ENCODE data around the gene GPR68.
A peak's percentile ranks its signal among the peaks of the same experiment; 100 is the strongest.
"Not testable (repeated sequence)": the region's sequence is repeated elsewhere in the genome, so short reads cannot be mapped to it uniquely, and the experiment has no call there.

GPR68 gene

GRCh38 chr14:91273273-91273884 lies 28.9 kb upstream of the GPR68 start:
- no peak for DNase-seq

- peak in 19 of 56 donors; percentile 13 to 66 (median 31) for DNase-seq
Measured at GRCh38 chr14:91272341-91273272, 28.1 kb upstream of the GPR68 start.

GRCh38 chr14:91271639-91272038 lies 27.1 kb upstream of the GPR68 start:
- DNase-seq, result no peak

- no peak for DNase-seq
Measured at GRCh38 chr14:91270619-91271018, 26.1 kb upstream of the GPR68 start.

- no peak for DNase-seq
Measured at GRCh38 chr14:91270188-91270587, 25.7 kb upstream of the GPR68 start.

GRCh38 chr14:91269076-91269991 lies 24.8 kb upstream of the GPR68 start:
- DNase-seq, result peak in 11 of 56 donors; percentile 16 to 45 (median 32)

GRCh38 chr14:91267965-91268437 lies 23.5 kb upstream of the GPR68 start:
- DNase-seq, result no peak

- DNase-seq, result not testable (repeated sequence)
Measured at GRCh38 chr14:91266276-91266675, 21.8 kb upstream of the GPR68 start.

- DNase-seq, result no peak
Measured at GRCh38 chr14:91265404-91265803, 20.9 kb upstream of the GPR68 start.

- DNase-seq, result no peak
Measured at GRCh38 chr14:91264151-91265150, 19.9 kb upstream of the GPR68 start.

GRCh38 chr14:91263329-91263728 lies 18.8 kb upstream of the GPR68 start:
- DNase-seq, result no peak

GRCh38 chr14:91261986-91262549 lies 17.6 kb upstream of the GPR68 start:
- no peak for DNase-seq

- no peak for DNase-seq
Measured at GRCh38 chr14:91261115-91261514, 16.6 kb upstream of the GPR68 start.

GRCh38 chr14:91258876-91259275 lies 14.4 kb upstream of the GPR68 start:
- DNase-seq, result no peak

- DNase-seq, result peak in 3 of 56 donors; percentile 16 to 45 (median 28)
Measured at GRCh38 chr14:91258011-91258618, 13.6 kb upstream of the GPR68 start.

- no peak for DNase-seq
Measured at GRCh38 chr14:91257328-91258010, 13.0 kb upstream of the GPR68 start.

GRCh38 chr14:91256661-91257060 lies 12.2 kb upstream of the GPR68 start:
- DNase-seq, result no peak

GRCh38 chr14:91255026-91255695 lies 10.7 kb upstream of the GPR68 start:
- no peak for DNase-seq
